Measurements from ENCODE around the gene LYPD6. TPM values are rescaled to one million over a fixed set of nuclear protein-coding genes. Genes with fewer than 3 reads are reported as not detected.

Gene LYPD6
- total and polyA plus RNA-seq, 9 of the 15 experiments (the other 6 are each of a cell fraction or from before 2014, with no cell fraction given) = not detected

GRCh38 chr2:149418065-149418464 lies 87.7 kb downstream of the LYPD6 start:
- no peaks in the 10 kb centered on the region for H3K9me3 ChIP-seq (replicated peaks; ENCODE audit: control insufficient read depth, insufficient read depth, low read depth, low read length)
- ATAC-seq = no peak
- H3K27ac ChIP-seq (ENCODE audit: extremely low read depth, low read depth, low read length) = no peak overlapping the region
- ChIA-PET POLR2A (no interaction called here), CTCF (ENCODE audit: low intra/inter-chr PET ratio) (no interaction called here)
- H3K4me2 ChIP-seq (ENCODE audit: insufficient read depth, low read length) = no peak overlapping the region
- no peaks in the 10 kb centered on the region for H3K9me1 ChIP-seq (ENCODE audit: control insufficient read depth, insufficient read depth, low read length)
- H3K4me3 ChIP-seq = no peak overlapping the region
- H3K36me3 ChIP-seq (ENCODE audit: control insufficient read depth, insufficient read depth, low read length) = no peaks in the 10 kb centered on the region
- no peaks in the 10 kb centered on the region for H3K79me2 ChIP-seq (ENCODE audit: control insufficient read depth, insufficient read depth, low read length)
- TF ChIP-seq THRB (CRISPR knock-in tag; conservative IDR thresholded peaks at IDR 0.05) (no peak), MAZ (CRISPR knock-in tag; conservative IDR thresholded peaks at IDR 0.05 in 1 of 2, IDR thresholded peaks at IDR 0.05 in 1 of 2) (no peak), POLR3A (IDR thresholded peaks at IDR 0.05; ENCODE audit: borderline replicate concordance, extremely low read depth, insufficient read depth, insufficient read length) (no peak)
- H3K4me1 ChIP-seq (replicated peaks in 1 of 2; ENCODE audit: control insufficient read depth in 2 of 2, insufficient read depth in 2 of 2, low read length in 2 of 2) = no peaks in the 10 kb centered on the region
- H4K20me1 ChIP-seq (replicated peaks; ENCODE audit: control insufficient read depth, insufficient read depth, low read length) = no peaks in the 10 kb centered on the region
- 0% methylated on average over 5 of the region's 5 CpGs for WGBS (ENCODE audit: insufficient coverage, low coverage, missing lambda C conversion rate)
- DNase-seq (ENCODE audit: extremely low read depth in 1 of 4, low spot score in 3 of 4) = no peak
- H2AFZ ChIP-seq (ENCODE audit: low read depth, low read length) = no peak overlapping the region
- no TSS peak for BruUV-seq (replicated peaks)
- in situ Hi-C loops (cut with MboI) (no loop called here), intact Hi-C loops (cut with micrococcal nuclease) (no loop called here)
- H3K27me3 ChIP-seq (ENCODE audit: control insufficient read depth in 2 of 2, insufficient read depth in 2 of 2, low read length in 2 of 2) = no peaks in the 10 kb centered on the region
- no peak overlapping the region for H3K9ac ChIP-seq (ENCODE audit: insufficient read depth in 1 of 2, low read depth in 2 of 2, low read length in 2 of 2)
- no peak for FAIRE-seq
